Suppressor macrophage treated with lipopolysaccharide for 4 hours (primary cell): ENCODE data around the gene FUT3.
"Not testable (repeated sequence)": the region's sequence is repeated elsewhere in the genome, so short reads cannot be mapped to it uniquely, and the experiment has no call there.

Experiments
- DNase-seq: peaks from one replicate; pipeline ENCODE4 v3.0.0-alpha.2; 2020

Gene FUT3

GRCh38 chr19:5844456-5845433 is 6.5 kb downstream of the FUT3 start:
- no peak for DNase-seq

GRCh38 chr19:5843295-5843927 is 7.8 kb downstream of the FUT3 start:
- no peak for DNase-seq

GRCh38 chr19:5841735-5842111 is 9.5 kb downstream of the FUT3 start:
- DNase-seq = not testable (repeated sequence)

- no peak for DNase-seq
These were observed 11.9 kb downstream of the FUT3 start, which contains the start of gene FUT6 for GRCh38 chr19:5839065-5840017. FUT6 (minus strand) TSS chr19:5839702; CDS start chr19:5832567, 7,135 bp downstream.

GRCh38 chr19:5838353-5839064 is 12.7 kb downstream of the FUT3 start:
- DNase-seq = no peak

- no peak for DNase-seq
These were observed 13.4 kb downstream of the FUT3 start for GRCh38 chr19:5837761-5838352.

- no peak for DNase-seq
These were observed 18.6 kb downstream of the FUT3 start for GRCh38 chr19:5832527-5833216.

- no peak for DNase-seq
These were observed 19.2 kb downstream of the FUT3 start for GRCh38 chr19:5832061-5832460.

GRCh38 chr19:5831159-5831558 is 20.1 kb downstream of the FUT3 start:
- DNase-seq = no peak

- DNase-seq = no peak
These were observed 21.5 kb downstream of the FUT3 start for GRCh38 chr19:5829567-5830310.

GRCh38 chr19:5828661-5829566 is 22.3 kb downstream of the FUT3 start:
- no peak for DNase-seq

- peak; percentile 96 for DNase-seq
These were observed 23.2 kb downstream of the FUT3 start for GRCh38 chr19:5827891-5828660.

- no peak for DNase-seq
These were observed 23.8 kb downstream of the FUT3 start for GRCh38 chr19:5827342-5827890.

- DNase-seq = peak; percentile 36
These were observed 24.5 kb downstream of the FUT3 start for GRCh38 chr19:5826531-5827341.

GRCh38 chr19:5825178-5825577 is 26.1 kb downstream of the FUT3 start:
- no peak for DNase-seq

GRCh38 chr19:5824751-5825150 is 26.5 kb downstream of the FUT3 start:
- DNase-seq = no peak

GRCh38 chr19:5823579-5824281 is 27.5 kb downstream of the FUT3 start:
- no peak for DNase-seq
